ENCODE data around the gene SIK2.
"Not testable (repeated sequence)": the region's sequence is repeated elsewhere in the genome, so short reads cannot be mapped to it uniquely, and the experiment has no call there.

The SIK2 gene

GRCh38 chr11:111627591-111627990 lies 25.3 kb downstream of the SIK2 start:
- no peak for DNase-seq

GRCh38 chr11:111629499-111629898 lies 27.2 kb downstream of the SIK2 start:
- DNase-seq: no peak

DNA sequence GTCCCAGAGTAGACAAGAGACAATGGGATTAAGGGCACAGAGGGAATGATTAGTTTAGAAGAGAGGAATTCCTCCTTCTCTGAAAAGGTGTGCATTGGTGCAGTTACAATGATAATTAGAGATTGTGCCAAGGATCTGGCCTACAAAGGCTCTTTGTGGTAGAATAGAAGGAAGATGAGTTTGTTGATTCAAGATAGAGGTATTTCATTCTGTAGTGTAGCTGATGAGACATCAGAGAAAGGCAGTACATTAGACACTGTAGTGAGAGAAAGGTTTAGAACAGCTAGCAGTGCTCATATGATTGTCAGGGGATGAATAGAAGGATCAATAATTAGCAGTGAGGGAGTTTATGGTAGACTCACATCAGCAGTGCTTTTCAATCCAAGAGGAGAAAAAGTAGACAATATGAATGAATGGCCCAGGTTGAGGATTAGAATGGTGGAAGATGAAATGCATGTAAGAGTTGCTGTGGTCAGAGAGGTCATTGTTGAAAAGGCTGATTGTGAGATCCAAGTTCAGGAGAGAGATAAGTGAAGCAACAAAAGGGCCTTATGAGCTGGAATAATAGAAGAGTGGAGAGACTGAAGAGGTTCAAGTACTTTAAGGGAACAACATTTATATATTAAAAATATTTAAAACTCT lies 28.9 kb downstream of the SIK2 start:
- DNase-seq: no peak

GRCh38 chr11:111631666-111632039 lies 29.4 kb downstream of the SIK2 start:
- DNase-seq: peak in 2 of 14 donors; percentile 5 to 11

DNA sequence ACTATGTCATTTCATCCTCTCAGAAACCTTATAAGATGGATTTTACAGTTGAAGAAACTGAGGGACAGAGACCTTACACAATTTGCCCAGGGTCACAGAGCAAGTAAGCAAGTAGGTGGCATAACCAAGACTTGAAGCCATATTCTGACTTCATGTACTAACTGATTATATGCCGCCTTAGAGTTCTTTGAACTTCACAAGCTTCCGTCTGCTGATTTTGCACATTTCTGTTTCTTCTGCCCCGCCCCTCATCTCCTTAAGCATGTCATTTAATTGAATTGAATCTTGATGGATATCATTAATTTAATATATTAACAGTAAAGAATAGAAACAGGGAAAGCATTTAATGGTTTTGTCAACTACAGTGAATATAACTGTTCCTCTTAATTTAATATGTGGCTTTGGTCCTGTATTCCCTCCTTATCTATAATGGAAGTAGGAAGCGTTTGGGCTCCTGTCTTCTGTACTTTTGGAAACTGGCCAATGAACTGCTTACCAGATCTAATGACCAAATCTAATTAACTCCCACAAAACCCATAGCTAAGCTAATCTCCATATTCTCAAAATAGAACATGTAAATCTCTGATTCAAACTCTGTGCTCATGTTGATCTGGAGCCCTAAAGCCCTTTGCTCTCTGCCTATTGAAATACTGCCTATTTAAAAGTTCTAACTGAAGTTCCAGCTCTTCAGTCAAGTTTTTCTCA lies 30.4 kb downstream of the SIK2 start:
- DNase-seq: no peak

- DNase-seq: no peak
Measured at GRCh38 chr11:111633248-111633647, 31.0 kb downstream of the SIK2 start.

GRCh38 chr11:111633756-111634362 lies 31.6 kb downstream of the SIK2 start:
- no peak for DNase-seq

DNA sequence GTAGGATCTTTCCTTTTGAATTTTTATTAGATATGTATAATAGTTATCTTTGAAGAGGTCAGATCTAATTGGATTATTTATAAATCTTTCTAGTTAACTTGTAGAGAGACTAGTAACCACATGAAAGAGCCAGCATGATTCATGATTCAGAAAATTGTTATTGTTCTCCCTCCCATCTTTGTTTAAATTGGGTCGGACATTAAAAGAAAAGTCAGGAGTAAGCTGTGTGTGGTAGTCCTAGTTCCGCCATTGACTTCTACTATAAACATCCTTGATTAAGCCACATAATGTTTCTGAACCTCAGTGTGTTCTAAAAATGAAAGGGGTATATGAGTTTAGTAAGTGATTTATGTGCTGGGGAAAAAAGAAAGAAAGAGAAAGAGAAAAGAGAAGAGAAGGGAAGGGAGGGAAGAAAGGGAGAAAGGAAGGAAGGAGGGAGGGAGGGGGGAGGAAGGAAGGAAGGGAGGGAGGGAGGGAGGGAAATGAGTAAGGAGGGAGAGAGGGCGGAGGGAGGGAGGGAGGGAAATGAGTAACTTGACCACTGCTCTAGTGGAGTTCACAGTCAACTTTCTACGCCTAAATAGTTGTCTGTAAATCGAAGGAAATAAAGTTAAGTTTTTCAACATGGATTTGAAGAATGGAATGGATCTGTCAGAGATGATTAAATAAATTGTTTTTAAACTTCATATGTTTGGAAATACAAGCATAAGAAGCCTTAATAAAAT lies 32.9 kb downstream of the SIK2 start:
- no peak for DNase-seq

GRCh38 chr11:111635706-111636045 lies 33.4 kb downstream of the SIK2 start:
- peak in 9 of 14 donors; percentile 7 to 83 (median 17) for DNase-seq

GRCh38 chr11:111637885-111638284 lies 35.6 kb downstream of the SIK2 start:
- no peak for DNase-seq

- no peak for DNase-seq
Measured at GRCh38 chr11:111639226-111639925, 37.1 kb downstream of the SIK2 start.

DNA sequence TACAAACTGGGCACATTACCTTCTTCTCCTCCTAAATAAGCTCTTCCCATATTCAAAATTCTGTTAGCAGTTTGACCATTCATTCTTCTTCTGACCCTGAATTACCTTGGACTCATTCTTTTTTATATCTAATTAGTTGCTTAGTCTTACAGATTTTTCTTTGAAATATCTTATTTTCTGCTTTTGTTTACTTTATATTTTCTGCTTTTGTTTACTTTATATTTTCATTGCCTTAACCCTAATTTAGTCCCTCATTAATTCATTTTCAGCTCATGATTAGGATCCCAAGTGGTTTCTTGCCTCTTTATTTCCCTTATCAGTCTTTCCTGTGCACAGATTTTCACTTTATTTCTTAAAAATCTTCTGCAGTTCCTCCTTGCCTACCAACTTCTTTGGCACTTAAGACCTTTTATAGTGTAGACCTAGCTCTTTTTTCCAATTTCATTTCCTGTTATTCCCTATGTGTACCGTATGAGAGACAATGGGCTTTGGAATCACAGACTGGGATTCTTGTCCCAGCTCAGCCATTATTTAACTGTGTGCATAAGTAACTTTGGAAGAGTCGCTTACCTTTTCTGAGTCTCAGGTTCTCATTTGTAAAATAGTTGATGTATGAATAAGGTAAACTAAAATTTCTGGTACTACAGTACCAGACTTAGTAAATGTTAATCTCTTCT lies 39.2 kb downstream of the SIK2 start:
- DNase-seq: no peak

DNA sequence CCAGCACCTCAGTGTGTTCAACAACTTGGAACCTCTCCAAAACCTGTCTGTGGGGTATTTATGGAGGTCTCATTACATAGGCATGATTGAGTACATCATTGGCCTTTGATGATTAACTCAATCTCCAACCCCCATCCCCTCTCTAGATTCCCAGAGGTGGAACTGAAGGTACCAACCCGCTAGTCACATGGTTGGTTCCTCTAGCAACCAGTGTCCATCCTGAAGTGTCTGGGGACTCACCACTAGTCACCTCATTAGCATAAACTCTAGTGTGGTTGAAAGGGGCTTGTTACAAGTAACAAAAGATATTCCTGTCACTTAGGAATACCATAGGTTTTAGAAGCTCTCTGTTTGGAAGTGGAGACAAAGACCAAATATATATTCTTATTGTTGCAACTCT lies 40.3 kb downstream of the SIK2 start:
- DNase-seq: no peak

DNA sequence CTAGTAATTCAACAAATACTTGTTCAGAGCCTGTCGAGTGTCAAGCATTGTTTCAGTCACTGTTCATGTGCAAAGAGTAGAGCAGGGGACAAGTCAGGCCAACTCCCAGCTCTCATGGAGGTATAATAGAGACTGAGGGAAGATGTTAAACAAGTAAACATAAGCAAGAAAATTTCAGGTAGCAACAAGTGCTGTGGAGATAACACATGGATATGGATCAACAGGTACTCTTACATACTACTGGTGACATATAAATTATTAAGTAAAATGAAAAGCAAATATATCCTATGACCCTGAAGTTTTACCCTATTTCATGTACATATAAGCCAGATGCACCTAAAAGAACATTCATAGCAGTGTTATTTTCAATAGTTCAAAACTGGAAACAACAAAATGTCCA lies 42.7 kb downstream of the SIK2 start:
- no peak for DNase-seq

GRCh38 chr11:111645657-111646316 lies 43.5 kb downstream of the SIK2 start:
- DNase-seq: no peak

GRCh38 chr11:111651336-111651735 lies 49.1 kb downstream of the SIK2 start:
- not testable (repeated sequence) for DNase-seq

- no peak for DNase-seq
Measured at GRCh38 chr11:111652184-111652583, 49.9 kb downstream of the SIK2 start.

- DNase-seq: no peak
Measured at GRCh38 chr11:111654601-111655000, 52.4 kb downstream of the SIK2 start.

GRCh38 chr11:111655924-111656323 lies 53.7 kb downstream of the SIK2 start:
- DNase-seq: no peak

DNA sequence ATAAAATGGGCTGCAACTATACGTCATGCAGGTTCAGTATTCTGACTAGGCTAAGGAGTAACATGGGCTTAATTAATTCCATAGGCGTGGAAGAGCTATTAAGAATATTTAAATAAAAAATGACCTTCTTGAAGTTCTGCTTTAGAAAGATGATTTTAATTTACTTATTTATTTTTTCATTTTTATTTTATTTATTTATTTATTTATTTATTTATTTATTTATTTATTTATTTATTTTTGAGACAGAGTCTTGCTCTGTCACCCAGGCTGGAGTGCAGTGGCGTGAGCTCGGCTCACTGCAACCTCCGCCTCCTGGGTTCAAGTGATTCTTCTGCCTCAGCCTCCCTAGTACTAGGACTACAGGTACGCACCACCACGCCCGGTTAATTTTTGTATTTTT lies 55.7 kb downstream of the SIK2 start:
- DNase-seq: not testable (repeated sequence)

GRCh38 chr11:111658493-111658892 lies 56.2 kb downstream of the SIK2 start:
- not testable (repeated sequence) for DNase-seq
